Left colon (tissue), 2 donors: ENCODE data around the gene C16orf87. TPM values are rescaled to one million over a fixed set of nuclear protein-coding genes. Genes with fewer than 3 reads are reported as not detected.
"Not testable (repeated sequence)": the region's sequence is repeated elsewhere in the genome, so short reads cannot be mapped to it uniquely, and the experiment has no call there.

Experiments used
- ATAC-seq: fragments of 200-7000 bp; cut with Tn5 transposase; one replicate; pipeline ENCODE4 v1.9.1; 2020; ENCODE audit warnings: mild to moderate bottlenecking, moderate library complexity
- DNase-seq, 2 donors: peaks; one replicate each; pipeline ENCODE4 v3.0.0-alpha.2; 2020
- intact Hi-C, 2 donors: fragments of 100-400 bp; cut with DNase I in 1 of 2; cut with micrococcal nuclease in 1 of 2; formaldehyde crosslinking; loops; one replicate each; pipeline versions ENCODE4 v1.11.2 to v1.14.0; 2022; cut with DNase I, micrococcal nuclease
- long read RNA-seq: library from polyadenylated mRNA; unstranded; transcript quantifications from one replicate; pipeline ENCODE4 v2.0.0, GENCODE V29; 2021
- total RNA-seq, 2 donors: library from RNA; stranded (reverse); fragmentation: NEBNext Ultra II Directional; extraction: Animal tissue kit (Norgen Biotek cat#: 25700); gene quantifications; one replicate each; pipeline ENCODE4 v1.2.1, GENCODE V29; 2021
- donor health status: DM: no; HTN: no; CAD: no.
- donor health status: DM: yes; HTN: yes; CAD: no.

The C16orf87 gene, protein sequence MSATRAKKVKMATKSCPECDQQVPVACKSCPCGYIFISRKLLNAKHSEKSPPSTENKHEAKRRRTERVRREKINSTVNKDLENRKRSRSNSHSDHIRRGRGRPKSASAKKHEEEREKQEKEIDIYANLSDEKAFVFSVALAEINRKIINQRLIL
- 1 to 10 TPM; 6.1 to 7.6 TPM for total RNA-seq
- long read RNA-seq, full-length matches to known transcripts = 7 of 8 reads
- long read RNA-seq, partial matches to known transcripts = 1 of 8 reads
- long read RNA-seq, other reads (novel, unspliced or antisense) = 0 of 8 reads

DNA sequence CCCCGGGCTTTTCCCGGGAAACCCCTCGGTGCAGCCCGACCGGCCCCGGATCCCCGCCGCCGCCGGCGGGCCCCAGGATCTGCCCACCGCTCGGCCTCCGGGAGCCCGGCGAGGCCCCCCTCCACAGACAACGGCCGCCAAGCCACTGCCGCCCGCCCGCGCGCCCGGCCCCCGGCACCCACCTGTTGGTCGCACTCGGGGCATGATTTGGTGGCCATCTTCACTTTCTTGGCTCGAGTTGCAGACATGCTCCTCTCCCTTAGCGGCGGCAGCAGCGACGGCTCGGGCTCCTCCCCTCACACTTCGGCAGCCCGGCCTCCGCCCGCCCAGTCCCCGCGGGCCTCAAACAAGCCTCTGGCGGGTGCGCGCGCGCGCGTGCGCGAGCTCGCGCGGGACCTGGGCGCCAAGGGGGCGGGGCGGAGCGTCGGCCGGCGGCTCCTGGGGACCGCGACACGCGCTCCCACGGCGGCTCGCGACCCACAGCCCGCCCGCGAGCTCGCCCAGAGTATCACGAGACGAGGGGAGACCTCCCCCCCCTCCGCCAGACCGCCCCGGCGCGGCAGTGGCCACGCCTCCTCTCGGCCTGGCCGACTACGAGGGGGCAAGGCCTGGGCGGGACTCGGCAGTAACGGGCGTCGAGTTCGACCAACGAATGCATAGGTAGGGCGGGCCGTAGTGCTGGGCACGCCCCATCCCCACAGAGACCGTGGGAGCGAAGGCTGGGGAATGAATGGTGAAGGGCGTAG is at the start of gene C16orf87:
Gene C16orf87, minus strand, starts transcription at position 279 of the 746 bp plus-strand sequence. Its CDS starts 31 bp downstream, at position 248.
- peak; percentile 92 for ATAC-seq
- intact Hi-C loops = no loop called here
- peak; percentile 94 for DNase-seq

DNA sequence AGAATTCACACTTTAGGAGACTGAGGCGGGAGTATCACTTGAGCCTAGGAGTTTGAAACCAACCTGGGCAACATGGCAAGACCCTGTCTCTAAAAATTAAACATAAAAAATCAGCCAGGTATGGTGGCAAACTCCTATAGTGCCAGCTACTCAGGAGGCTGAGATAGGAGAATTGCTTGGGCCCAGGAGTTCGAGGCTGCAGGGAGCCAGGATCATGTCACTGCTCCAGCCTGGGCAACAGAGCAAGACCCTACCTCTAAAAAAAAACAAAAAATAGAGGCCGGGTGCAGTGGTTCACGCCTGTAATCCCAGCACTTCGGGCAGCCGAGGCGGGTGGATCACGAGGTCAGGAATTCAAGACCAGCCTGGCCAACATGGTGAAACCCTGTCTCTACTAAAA is 44.3 kb upstream of the C16orf87 start:
- intact Hi-C loops = no loop called here
- ATAC-seq (no peak), DNase-seq (no peak)

DNA sequence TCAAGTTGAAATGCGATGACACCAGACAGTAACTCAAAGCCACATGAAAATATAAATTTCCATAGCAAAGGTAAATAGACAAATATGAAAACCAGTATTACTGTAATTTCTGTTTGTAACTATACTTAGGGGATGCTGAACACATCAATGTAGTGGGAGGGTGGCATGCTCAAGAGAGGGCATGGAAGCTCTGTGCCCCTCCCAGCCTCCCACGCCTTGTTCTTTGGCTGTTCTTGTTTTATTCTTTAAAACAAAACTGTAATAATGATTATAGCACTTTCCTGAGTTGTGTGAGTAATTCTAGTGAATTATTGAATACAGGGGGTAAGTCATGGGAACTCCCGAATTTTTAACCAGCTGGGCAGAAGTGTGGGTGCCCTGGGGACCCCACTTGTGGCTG is 42.2 kb upstream of the C16orf87 start:
- intact Hi-C loops = no loop called here
- DNase-seq (no peak), ATAC-seq (no peak)

DNA sequence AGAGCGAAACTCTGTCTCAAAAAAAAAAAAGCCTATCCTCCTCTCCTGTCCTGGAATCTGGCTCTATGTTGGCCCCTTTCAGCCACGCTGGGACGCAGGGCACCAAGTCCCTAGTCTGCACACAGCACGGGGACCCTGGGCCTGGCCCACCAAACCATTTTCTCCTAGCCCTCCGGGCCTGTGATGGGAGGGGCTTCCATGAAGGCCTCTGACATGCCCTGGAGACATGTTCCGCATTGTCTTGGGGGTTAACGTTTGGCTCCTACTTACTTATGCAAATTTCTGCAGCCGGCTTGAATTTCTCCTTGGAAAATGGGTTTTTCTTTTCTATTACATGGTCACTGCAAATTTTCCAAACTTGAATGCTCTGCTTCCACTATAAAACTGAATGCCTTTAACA is 40.6 kb upstream of the C16orf87 start:
- no peak for DNase-seq
- no peak for ATAC-seq
- intact Hi-C loops = no loop called here

DNA sequence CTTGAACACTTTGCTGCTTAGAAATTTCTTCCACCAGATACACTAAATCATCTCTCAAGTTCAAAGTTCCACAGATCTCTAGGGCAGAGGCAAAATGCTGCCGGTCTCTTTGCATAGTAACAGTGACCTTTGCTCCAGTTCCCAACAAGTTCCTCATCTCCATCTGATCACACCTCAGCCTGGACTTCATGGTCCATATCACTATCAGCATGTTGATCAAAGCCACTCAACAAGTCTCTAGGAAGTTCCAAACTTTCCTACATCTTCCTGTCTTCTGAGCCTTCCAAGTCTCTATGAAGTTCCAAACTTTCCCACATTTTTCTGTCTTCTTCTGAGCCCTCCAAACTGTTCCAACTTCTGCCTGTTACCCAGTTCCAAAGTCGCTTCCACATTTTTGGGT is 37.9 kb upstream of the C16orf87 start:
- DNase-seq = peak in 1 of 2 donors; percentile 38
- intact Hi-C loops = not testable (repeated sequence)
- ATAC-seq = peak; percentile 66

DNA sequence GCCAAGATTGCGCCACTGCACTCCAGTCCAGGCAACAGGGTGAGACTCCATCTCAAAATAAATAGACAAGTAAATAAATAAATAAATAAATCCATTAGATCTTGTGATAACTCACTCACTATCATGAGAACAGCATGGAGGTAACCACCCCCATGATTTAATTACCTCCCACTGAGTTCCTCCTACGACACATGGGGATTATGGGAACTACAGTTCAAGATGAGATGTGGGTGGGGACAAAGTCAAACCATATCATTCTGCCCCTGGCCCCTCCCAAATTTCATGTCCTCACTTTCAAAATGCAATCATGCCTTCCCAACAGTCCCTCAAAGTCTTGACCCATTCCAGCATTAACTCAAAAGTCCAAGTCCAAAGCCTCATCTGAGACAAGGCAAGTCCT is 36.5 kb upstream of the C16orf87 start:
- ATAC-seq = not testable (repeated sequence)

DNA sequence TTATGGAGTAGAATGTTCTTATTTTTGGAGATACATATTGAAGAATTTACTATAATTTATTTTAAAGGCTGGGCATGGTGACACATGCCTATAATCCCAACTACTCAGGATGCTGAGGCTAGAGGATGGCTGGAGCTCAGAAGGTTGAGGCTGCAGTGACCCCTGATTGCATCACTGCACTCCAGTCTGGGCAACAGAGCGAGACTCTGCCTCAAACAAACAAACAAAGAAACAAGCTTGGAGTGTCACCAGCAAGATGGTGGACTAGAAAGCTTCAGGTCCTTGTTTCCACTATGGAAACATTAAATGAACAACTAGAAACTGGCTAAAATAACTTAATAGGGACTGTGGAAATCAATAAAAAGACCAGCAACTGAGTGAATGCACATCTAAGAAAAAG is 35.3 kb upstream of the C16orf87 start:
- DNase-seq (no peak), ATAC-seq (no peak)
- intact Hi-C loops = no loop called here

More for the DNA sequence above, 36.5 kb upstream of the C16orf87 start:
- DNase-seq, intact Hi-C loops: not testable (repeated sequence)

DNA sequence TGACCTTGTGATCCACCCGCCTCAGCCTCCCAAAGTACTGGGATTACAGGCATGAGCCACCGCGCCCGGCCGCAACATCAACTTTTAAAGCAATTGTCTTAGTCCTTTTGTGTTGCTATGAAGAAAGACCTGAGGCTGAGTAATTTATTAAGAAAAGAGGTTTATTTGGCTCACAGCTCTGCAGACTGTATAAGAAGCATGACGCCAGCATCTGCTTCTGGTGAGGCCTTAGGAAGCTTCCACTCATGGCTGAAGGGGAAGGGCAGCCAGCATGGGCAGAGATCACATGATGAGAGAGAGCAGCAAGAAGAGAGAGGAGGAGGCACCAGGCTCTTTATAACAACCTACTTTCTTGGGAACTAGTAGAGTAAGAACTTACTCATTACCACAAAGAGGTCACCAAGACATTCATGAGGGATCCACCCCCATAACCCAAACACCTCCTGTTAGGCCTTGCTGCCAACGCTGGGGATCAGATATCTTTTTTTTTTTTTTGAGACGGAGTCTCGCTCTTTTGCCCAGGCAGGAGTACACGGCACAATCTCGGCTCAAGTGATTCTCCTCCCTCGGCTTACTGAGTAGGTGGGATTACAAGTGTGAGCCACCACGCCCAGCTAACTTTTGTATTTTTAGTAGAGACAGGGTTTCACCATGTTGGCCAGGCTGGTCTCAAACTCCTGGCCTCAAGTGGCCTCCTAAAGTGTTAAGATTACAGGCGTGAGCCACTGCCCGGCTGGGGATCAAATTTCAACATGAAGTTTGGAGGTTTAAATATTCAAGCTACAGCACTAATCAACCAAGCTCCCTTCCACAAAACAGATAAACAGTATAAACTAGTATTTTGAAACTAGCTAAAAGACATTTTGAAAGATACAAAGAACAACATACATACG is 31.8 kb upstream of the C16orf87 start:
- intact Hi-C loops = no loop called here
- ATAC-seq = no peak
- DNase-seq = no peak

DNA sequence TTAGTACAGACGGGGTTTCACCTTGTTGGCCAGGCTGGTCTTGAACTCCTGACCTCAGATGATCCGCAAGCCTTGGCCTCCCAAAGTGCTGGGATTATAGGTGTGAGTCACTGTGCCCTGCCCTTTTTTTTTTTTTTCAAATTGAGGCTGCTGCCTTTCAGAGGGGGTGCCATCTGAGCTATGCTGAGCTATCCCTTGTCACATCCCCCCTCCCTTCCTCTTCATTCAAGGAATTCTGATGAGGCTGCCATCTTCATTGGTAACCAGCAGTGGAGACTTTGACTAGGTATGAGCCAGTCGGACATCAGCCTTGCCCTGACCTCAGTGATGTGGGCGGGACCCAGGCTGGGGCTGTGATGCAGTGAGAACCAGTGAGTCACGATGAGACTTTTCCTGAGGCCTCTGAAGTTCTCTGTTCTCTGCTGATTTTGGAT is 28.8 kb upstream of the C16orf87 start:
- ATAC-seq (peak; percentile 50), DNase-seq (no peak)
- intact Hi-C loops = loop anchor here in 1 of 2 donors (10.0 kb wide), 1 partner anchor 45 kb away; no protein-coding TSS in a partner anchor

DNA sequence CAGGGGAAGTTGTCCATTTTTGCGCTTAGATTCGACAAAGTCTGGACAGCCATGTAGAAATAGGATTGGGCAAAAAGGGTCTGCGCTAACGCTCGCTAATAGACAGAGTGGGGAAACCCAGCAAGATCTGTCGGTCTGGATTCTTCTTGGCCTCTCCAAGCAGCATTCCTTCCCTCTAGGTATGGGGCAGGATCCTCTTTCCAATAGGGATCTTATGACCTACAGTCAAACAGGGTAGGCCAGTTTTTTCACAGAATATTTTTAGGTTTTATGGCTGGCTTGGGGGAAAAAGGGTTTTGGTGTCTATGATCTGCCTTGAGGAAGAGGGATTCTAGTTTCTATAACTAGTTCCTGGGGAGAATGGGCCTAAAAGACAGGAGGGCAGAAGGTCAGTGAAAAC is 27.2 kb upstream of the C16orf87 start:
- intact Hi-C loops = loop anchor here in 1 of 2 donors (10.0 kb wide), 1 partner anchor 47 kb away; no protein-coding TSS in a partner anchor
- ATAC-seq = no peak
- no peak for DNase-seq

DNA sequence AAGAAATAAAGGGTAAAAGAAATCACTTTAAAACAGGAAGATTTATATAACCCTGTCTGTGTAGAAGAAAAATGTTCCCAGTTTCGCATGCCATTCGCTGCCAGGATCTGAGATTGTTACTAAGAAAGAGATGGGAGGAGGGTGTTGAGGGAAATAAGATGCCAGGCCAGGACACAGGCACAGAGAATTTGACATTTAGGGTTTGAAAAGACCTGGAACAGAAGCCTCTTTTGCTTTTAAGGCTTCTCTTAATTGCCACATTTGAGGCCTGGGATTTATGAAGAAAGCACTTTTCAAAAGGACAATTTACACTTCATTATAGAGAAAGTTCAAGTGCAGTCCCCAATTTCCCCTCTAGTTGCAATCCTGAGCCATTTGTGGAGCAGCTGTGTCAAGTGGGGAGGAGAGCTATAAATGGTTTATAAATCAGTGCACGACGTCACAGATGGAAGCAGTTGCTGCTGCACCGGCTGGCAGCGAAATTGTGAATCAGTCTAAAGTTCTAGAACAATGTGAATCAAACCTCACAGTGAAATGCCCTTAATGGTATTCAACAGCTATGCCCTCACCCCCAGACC is 26.5 kb upstream of the C16orf87 start:
- DNase-seq (peak in 1 of 2 donors; percentile 46), ATAC-seq (peak; percentile 74)
- intact Hi-C loops = loop anchor here in 1 of 2 donors (10.0 kb wide), 1 partner anchor 47 kb away; no protein-coding TSS in a partner anchor

DNA sequence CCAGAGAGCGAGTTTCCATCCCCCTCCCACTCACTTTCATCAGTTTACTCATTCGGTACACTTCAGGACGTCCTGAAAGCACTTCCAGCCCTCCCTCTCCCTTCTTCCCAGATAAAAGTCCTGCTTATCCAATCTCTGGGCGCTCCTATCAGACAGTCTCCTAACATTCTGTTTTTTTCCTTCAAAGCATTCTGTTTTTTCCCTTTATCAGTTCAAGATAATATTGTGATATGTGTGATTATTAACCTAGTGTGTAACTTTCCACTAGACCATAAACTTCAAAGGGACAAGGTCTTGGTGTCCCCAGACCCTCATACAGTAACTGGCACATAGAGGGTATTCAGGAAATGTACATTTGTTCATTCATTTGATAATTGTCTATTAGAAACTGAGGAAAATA is 24.4 kb upstream of the C16orf87 start:
- intact Hi-C loops = loop anchor here (2.0 to 10.0 kb wide), 2 partner anchors 49 to 51 kb away; no protein-coding TSS in a partner anchor
- ATAC-seq (no peak), DNase-seq (no peak)

DNA sequence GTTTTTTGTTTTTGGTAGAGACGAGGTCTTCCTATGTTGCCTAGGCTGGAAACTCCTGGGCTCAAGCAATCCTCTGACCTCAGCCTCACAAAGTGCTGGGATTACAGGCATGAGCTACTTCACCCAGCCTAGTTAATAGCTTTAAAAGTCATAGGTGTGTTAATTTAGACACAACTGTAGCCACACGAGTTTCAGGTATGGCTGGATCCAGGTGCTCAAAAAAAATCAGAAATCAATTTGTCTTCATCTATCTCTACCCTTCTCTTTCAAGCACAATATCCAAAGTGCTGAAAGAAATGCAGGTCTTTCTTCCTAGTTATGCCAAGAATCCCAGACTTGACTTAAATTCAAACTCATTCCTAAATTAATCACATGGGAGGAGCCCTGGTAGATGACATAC is 23.9 kb upstream of the C16orf87 start:
- intact Hi-C loops = loop anchor here (2.0 to 10.0 kb wide), 2 partner anchors 50 to 52 kb away; no protein-coding TSS in a partner anchor
- ATAC-seq (no peak), DNase-seq (no peak)

DNA sequence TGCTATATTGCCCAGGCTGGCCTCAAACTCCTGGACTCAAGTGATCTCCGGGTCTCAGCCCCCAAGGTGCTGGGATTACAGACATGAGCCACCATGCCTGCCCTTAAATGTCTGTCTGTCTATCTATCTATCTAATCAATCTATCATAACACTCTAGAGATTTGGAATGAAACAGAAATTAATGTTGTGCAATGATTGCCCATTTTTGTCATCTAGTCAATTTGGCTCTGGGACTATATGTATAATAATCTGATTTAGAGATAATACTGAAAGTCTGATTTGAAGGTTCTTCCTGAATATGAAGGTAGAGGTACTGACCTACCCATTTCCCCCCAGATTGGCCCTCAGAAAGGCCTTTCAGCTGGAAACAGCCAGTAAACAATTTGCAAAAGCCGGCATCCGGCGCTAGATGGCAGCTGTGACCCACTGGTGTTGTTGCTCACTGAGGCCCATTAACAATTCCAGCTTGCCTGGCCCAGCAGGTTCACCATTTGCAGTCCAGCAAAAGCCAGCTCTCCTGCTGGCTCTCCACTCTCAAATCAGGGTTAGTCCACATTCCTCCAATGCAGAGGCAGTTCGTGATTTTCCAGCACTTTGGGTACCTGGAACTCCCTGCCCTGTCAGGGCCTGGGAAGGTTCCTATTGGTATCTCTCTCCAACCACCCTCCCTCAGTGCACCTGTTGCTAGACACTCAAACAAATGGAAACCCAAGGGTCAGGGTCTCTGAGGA is 22.9 kb upstream of the C16orf87 start:
- ATAC-seq (peak; percentile 69), DNase-seq (peak; percentile 65 to 83)
- intact Hi-C loops = loop anchor here (2.0 to 10.0 kb wide), 2 partner anchors 51 to 53 kb away; no protein-coding TSS in a partner anchor

DNA sequence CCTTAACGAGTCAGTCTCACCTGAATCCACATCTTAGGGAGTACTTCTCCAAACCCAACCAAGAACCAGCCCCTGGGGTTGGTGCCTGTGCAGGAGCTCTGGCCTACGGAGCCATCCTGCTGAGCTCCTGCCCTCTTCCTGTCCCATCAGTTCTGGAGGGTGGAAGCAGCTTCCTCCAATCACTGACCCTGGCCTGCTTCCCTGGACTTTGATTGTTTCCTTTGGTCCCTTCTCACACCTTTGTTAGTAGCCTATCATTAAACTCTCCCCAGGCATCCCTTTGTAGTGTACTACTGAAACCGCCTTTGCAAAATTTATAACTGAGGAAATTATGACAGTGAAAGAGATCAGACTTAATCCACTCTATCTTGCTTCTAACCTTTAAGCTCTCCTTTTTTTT is 21.1 kb upstream of the C16orf87 start:
- intact Hi-C loops = loop anchor here in 1 of 2 donors (10.0 kb wide), 1 partner anchor 53 kb away; no protein-coding TSS in a partner anchor
- DNase-seq (no peak), ATAC-seq (peak; percentile 52)

DNA sequence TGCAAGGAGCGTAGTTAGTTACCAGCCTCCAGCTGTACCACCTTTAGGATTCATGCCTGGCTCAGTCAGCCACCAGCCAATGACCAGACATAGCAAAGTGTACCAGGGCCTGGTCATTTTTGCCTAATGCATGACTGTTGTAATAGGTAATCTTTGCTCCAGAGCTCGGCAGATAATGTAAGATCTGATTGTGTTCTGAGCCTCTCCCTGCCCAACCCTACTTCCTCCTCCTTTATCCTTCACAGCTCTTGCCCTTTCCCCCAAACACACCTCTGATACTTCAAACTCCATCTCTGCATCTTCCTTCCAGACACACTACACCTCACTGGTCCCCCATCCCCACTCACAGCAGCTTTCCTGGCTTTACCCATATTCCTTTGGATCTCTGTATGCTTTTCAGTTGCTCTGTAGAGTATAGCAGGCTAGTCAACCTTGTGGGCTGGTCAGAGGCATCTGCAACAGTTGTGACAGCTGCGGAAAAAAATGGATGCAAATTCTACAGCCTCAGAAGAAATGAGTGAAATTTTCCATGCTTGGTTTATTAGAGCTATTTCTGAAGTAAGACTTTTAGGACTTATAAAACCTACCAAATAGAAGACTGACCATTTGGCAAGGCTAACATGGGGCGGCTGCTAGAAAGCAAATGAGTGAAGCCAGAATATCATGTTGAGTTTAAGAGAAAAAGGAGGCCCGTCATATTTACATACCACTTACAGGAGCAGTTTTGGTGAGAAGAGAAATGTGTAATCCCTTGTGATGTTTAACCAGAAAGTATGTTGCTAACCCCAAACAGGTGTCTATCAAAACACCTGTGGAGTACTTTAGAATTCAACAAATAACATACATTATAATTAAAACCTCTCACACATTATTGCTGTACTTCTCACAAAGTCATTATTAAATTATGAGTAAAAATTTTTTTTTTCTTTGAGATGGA is 19.9 kb upstream of the C16orf87 start:
- no peak for DNase-seq

More for the DNA sequence above, 19.9 kb upstream of the C16orf87 start:
- ATAC-seq = peak; percentile 90
- intact Hi-C loops = loop anchor here in 1 of 2 donors (10.0 kb wide), 1 partner anchor 54 kb away; no protein-coding TSS in a partner anchor
